AML-193 (cell line): ENCODE measurements around the gene MYOG.

Experiments used
- DNase-seq, 2 experiments: peaks; one replicate each; lab custom pipeline; 2025; lab: John Stamatoyannopoulos, UW

The MYOG gene

DNA sequence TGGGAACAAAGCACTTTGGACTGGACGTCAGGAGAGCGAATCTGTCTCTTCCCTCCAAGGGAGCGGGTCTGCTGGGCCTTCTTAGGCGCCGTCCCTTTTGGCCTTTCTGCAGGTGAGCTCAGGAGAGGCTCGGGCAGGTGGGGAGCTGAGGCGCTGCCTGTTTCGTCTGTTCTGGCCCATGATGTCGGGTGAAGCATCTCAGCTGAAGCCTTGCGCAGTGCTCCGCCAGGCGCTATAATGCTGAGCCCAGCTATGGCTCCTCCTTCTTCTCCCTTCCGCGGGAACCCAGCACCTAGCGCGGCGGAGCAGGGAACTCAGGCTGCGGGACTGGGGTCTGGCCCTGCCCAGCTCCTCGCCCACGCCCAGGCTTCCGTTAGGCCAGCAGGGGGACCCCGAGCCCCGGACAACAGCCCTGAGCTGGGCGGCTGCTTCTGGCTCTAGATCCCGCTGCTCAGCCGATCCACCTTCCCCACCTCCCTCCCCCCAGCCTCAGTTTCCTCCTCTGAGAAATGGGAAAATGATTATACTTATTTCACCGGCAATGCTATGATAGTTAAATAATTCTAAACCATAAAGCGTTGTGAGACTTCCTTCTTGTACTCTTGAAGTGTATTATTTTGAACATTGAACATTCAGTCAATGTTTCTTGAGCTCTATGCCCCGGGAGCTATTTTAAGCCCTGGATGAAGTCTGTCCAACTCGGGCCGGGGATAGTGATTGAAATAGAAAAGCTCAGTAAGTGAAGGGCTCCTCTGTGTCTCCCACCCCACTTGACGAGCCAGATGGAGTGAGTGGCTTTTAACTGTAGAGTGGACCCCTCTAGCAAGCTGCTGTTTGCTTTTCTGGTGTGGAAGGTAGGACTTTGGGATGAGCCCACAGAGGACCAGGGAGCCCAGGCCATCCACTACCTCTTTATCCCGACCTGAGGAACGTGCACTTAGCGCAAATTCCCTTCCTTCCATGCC is 32.1 kb upstream of the MYOG start:
- peak; percentile 8 to 10 for DNase-seq

- no peak for DNase-seq
Measured at GRCh38 chr1:203116091-203116820, 30.4 kb upstream of the MYOG start.

DNA sequence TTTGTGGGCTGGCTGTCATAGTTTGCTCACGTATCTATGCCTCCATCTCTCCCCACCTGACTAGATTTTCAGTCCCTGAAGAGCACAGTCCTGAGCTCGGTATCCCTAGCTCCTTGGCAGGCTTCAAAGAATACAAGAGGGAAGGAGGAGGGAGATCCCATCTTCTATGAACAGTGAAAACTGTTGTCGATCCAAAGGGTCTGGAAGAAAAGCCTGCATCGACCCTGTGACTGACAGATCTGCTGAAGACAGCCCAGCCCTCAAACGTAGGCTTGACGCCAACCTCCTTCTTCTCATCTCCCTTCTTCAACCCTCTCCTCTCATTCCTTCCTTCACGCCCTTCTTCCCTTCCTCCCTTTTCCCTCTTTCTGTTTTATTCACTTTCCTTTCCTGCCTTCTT is 28.4 kb upstream of the MYOG start:
- no peak for DNase-seq

- DNase-seq: no peak
Measured at GRCh38 chr1:203113308-203113707, 27.5 kb upstream of the MYOG start.

DNA sequence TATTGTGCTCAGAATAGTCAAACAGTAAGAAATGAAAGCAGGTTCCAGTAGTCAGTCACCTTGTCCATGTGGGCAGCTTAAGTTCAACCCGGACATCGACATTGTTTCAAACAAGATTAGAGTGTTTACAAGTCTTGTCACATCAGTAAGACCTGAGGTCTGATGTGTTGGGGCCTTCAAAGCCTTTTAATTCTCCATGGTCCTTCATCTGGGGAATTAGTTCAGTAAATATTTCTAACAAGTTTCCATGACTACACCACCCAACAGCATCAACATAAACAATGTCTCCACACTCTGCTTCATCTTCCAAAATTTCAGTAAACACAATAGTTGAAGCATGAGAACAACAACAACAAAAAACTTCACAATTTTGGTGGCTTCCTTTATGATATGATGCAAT is 26.7 kb upstream of the MYOG start:
- DNase-seq: no peak

DNA sequence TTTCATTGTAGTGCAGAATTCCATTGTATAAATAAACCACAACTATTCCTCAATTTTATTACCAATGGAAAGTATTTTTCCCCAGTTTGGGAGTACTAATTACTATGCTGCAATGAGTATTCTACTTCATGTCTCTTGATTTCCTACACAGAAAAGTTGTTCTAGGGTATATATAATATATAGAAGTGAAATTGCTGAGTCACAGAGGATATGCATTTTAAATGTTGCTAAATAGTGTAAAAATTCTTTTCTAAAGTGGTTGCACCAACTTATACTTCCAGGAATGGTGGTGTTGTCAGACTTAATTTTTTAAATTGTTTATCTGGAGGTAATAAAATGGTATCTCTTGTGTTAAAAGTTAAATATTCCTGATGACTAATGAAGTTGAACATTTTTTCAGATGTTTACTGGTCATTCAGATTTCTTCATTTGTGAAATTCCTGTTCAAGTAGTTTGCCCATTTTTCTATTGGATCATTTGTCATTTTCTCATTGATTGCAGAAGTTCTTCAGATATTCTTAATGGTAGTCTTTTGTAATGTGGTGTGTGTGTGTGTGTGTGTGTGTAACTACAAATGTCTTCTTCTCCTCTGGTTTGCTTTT is 19.1 kb upstream of the MYOG start:
- DNase-seq: no peak

GRCh38 chr1:203103829-203104495 is 18.1 kb upstream of the MYOG start:
- DNase-seq: no peak

- DNase-seq: no peak
Measured at GRCh38 chr1:203103216-203103615, 17.4 kb upstream of the MYOG start.

- no peak for DNase-seq
Measured at GRCh38 chr1:203101813-203102634, 16.2 kb upstream of the MYOG start.

DNA sequence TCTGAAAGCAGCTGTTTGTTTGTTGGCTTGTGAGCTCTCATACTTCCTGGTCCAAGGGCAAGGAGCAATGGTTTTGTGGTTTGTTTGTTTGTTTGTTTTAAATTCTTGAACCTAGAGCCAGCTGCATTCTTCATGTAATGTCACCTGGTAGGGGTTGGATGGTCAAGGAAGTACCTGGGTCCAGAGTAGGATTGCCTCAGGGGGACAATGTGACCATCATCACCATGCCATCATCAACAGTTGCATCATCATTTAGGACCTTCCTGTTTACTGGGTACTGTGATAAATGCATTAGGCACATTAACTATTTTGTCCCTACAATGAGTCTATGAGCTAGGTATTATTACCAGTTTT is 14.7 kb upstream of the MYOG start:
- no peak for DNase-seq

GRCh38 chr1:203099805-203100515 is 14.1 kb upstream of the MYOG start:
- DNase-seq: no peak

DNA sequence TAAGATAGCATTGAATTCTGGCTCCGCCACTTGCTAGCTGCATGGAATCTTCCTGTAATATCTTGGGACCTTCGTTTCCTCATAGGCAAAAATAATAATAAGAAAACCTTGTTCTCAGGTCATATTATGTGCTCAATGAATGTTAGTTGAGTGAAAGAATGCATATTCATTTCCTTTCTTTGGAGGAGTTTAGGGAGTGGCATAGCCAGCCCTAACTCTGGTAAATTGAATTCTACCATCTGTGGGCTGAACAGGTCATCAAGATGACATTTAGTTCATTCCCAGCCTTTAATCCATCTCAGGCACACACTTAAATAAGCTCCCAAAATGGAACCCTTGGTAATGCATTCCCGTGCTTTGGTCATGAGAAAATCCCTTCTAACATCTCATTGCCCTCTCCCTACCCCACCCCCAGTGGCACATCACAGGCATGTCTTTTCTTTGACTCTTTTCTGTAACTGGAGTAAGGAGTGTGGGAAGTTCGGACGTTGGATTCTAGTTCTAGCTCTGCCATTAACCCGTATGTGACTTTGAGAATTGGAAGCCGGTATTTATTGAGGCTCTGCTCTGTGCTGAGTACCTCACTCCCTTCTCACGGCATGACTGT is 13.2 kb upstream of the MYOG start:
- DNase-seq: no peak

DNA sequence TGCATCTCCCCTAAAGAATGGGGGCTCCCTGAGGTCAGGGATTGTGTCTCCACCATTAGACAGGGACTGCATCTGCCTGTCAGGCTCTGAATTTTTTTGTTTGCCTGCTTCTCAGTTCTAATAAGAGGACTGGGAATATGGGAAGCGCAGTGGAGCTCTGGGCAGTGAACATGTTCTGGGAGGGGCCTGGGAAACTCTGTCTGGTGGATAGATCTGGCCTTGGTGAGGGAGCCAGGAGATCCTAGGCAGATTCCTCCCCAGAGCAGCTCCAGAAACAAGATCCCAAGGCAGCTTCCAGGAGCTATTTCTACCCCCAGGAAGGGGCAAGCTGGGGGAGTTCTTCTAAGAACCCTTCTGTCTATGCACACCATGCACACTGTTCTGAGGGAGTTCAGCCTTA is 12.6 kb upstream of the MYOG start:
- DNase-seq: no peak

DNA sequence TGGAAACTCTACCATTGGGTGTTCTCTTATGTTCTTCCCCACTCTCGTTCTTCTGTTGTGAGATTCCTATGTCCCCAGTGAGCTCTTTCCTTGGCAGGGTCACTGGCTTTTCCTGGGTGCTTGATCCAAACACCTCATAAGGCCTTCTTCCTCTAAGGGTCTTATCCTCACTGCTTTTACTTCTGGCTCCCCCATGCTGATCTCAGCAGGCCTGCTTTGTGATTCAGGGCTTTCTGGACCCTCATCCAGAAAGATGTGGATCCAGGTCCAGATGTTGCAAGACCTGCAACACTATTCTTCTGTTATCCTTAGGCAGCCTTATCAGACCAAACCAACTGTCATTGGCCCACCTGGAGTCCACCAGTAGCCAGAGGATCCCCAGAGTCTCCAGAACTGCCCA is 11.2 kb upstream of the MYOG start:
- no peak for DNase-seq

DNA sequence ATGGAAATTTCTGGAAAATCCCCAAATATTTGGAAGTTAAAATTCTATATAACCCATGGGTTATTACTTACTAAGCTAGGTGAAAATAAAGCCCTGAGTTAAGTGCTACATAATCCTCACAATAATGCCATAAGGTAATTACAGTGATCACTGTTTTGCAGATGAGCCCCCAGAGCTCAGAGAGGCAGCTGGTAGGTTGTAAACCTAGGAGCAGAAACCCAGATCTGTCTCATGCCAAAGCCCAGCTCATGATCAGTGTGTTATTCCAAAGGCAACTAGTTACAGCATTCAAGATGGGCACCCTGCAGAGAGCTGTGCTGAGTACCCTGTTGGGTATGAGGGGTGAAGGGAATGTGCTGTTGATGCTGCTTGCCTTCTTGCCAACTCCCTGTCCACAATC is 10.8 kb upstream of the MYOG start:
- DNase-seq: no peak

DNA sequence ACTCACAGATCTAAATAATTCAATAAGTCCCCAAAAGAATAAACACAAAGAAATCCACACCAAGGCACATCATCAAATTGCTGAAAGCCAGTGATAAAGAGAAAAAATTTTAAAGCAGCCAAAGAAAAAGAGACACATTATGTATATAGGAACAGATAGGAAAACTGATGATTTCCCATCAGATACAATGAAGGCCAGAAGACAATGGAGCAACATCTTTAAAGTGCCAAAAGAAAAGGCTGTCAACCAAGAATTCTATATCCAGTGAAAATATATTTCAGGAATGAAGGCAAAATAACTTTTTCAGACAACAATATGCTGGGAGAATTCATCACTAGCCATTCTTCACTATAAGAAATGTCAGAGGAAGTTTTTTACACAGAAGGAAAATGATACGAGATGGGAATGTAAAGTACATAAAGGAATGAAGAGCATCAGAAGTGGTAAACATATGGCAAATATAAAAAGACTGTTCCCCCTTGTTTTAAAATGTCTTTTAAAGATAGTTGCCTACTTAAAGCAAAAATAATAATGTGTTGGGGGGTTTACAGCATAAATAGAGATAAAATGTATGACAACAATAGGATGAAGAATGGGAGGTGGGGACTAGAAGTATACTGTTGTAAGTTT is 9.4 kb upstream of the MYOG start:
- DNase-seq: no peak

DNA sequence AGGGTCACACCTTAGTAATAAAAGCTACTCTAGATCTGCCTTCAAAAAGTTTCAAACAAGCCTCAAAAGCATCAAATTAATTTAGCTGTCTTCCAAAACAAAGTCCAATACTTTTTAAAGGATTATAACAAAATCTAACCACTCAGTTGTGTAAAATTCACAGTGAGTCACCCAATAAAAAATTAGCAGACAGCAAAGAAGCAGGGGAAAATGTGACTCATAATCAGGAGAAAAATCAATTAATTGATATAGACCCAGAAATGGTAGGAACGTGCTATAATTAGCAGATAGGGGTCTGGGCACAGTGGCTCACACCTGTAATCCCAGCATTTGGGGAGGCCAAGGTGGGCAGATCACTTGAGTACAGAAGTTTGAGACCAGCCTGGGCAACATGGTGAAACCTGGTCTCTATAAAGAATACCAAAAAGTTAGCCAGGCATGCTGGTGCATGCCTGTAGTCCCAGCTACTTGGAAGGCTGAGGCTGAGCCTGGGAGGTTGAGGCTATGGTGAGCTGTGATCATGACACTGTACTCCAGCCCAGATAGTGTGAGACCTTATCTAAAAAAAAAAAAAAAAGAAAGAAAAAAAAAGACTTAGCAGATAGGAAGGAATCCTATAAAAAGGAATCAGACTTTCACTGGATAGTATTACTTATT is 8.1 kb upstream of the MYOG start:
- no peak for DNase-seq

GRCh38 chr1:203091761-203092330 is 6.0 kb upstream of the MYOG start:
- no peak for DNase-seq

DNA sequence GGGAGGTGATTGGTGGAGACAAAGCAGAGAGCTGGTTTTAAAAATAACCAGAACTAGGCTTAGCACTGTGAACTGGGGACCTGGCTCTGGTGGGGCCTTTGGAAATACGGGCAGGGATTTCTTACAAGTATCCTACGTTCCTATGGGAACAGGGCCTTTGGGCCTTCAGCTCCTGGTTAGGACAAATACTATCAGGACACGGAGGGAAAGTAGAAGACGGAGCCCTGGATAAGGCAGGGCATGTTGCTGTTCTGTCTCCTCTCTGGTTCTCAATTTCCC is 5.3 kb upstream of the MYOG start:
- no peak for DNase-seq
